Stimulated activated CD8-positive, alpha-beta memory T cell treated with anti-CD3 and anti-CD28 coated beads, Interleukin-4, amount 100 ng/mL, for 4 hours (primary cell): ENCODE results near the gene POT1.

Source experiments
- DNase-seq, 2 donors: peaks; one replicate each; pipeline ENCODE4 v3.0.0-alpha.2; 2020; ENCODE audit warnings: low read depth in 2 of 2, low spot score in 1 of 2

POT1 gene

DNA sequence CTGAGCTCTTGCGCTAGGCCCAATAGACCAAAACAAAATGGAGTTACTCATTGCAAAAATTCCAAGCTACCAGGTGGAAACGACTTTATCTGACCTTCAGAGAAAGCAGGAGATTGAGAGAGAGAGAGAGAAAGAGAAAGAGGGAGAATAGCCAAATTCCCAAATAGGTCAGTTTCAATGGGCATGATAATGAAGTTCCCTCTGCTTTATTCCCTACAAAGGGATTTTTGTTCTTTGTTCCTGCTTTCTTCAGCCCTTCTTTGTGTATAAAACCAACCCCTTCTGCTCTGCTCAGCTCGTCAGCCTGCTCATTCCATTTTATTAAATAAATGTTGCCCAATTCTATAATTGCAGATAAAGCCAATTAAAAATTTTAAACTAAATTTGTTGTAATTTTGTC lies 119.0 kb downstream of the POT1 start:
- DNase-seq, result no peak

DNA sequence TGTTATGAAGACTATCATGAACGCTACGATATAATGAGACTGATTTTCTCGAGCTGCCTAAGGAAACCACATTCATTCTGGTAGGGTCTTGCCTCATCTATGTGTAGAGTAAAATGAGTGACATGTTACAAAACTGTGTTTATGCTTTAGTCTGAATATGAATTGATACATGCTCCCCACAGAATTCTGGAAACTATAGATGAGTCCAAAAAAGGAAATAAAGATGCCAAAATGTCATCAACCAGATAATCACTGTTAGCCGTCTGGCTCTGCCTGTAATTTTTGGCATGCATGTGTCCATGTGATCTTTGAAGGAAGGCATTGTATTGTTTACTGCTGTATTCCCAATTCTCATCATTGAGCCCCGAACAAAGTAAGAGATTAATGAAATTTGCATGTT lies 121.4 kb downstream of the POT1 start:
- DNase-seq, result no peak

DNA sequence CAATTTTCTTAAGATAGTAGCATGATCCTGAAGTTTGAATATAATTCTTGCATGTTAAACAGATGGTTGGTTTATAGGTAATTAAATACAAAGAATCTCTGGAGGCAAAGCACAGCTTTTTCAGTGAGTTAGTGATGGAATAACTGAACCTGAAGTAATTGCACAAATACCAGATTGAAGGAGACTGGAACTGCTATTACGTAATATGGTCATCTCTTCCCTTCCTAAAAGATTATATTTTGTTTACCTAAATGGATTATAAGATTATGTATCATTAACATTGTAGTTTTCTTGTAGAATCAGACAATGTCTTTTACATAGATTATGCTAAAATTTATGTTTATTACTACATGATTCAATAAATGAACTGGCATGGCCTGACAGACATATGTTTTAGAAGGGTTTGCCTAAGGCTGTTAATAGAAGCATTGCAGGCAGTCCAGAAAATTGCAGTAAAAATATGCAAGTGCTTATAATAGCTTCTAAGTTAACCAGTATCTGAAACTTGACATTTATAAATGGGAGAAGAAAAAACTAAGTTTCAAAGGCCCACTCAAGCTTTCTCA lies 128.2 kb downstream of the POT1 start:
- DNase-seq, result no peak

DNA sequence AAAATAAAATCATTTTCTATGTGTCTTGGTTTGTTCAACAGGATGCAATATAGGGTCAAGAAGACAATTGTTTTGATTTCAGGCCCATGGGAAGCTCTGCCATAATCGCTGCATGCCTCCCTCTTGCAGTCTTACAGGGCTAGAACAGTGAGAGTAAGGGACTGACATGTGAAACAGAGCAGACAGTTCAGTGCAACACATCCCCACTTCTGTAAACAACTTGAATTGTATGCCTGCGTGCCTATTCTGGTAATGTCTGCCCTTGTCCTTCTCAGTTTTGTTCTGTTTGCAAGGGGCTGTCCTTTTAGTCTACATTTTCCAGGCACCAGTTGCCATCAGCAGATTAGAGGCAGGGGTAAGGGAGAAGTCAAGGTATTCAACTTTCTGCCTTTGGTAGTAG lies 129.2 kb downstream of the POT1 start:
- no peak for DNase-seq

DNA sequence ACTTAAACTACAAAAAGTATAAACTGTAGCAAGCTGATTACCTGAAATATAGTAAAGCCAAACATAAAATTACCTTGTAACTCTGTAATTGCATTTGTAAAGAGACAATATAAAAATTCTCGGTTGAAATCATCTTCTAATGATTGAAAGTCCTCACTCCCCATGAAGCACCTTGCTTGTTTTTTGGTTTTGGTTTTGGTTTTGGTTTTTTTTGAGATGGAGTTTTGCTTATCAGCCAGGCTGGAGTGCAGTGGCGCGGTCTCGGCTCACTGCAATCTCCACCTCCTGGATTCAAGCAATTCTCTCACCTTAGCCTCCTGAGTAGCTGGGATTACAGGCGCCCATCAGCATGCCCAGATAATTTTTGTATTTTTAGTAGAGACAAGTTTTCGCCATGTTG lies 130.2 kb downstream of the POT1 start:
- DNase-seq, result no peak

DNA sequence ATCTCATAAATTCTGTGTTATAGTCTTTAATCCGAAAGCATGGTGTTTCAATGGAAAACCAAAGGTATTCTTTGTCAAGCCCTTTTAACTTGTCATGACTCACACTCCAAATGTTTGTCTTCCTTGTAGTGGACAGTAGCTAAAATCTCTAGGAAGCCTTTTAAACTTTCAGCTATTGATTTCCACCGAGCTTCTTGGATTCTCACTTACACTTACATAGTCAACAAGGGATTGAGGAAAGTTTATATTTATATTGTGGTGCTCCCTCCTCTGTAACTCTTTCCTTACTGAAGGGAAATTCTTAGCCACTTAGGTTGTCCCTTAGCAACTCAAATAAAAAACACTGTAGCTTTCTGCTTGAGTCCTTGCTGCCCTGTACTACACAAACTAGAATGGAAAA lies 132.9 kb downstream of the POT1 start:
- no peak for DNase-seq

DNA sequence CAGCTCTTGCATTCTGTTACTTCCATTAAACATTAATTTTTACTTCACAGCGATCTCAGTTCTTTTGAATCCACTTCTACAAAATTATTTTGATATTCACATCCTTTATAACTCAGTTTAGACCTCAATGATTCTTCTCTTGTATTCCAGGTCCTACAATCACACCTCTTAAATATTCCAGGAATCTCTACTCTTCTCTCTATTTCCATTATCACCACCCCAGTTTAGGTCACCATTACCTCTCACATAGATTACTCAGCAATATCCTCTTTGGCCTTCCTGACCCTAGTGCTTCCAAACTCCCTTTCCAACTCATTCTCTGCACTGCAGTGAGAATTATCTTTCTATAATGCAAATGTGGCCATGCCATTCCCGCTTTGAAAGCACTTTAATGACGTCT lies 136.9 kb downstream of the POT1 start:
- DNase-seq, result no peak

DNA sequence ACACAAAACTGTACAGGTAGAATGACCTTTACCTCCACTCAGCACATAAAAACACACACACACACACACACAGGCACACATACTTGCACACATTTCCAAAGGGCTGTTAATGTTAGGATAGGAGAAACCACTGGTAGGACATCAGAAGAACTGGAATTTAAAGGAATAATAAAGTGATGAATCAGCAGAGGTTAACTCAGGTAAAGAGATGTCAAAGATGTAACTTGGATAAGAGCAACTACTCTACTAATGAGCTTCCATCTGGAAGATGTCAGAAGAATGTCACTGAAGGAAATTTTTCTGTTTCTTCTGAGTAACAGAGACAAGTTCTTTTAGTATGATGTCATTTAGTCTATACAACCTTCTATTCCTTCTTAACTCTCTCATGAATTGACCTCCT lies 137.6 kb downstream of the POT1 start:
- no peak for DNase-seq

DNA sequence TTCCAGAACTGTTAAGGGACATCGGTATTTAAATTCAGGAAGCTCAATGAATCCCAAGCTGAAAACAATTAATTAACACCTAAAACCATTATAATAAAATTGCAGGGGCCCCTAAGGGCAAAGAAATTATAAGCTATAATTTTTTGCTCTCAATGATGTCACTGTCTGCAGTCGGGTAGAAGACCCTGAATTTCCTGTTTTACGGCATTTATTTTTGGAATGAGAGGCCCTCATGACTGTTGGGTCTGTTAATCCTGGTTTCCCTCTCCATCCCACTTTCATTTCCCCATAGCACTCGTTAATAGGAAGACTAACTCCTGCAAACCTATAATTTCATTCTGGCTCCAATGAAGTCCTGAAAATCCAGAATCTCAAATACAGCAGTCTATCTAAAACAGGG lies 138.2 kb downstream of the POT1 start:
- DNase-seq, result no peak

DNA sequence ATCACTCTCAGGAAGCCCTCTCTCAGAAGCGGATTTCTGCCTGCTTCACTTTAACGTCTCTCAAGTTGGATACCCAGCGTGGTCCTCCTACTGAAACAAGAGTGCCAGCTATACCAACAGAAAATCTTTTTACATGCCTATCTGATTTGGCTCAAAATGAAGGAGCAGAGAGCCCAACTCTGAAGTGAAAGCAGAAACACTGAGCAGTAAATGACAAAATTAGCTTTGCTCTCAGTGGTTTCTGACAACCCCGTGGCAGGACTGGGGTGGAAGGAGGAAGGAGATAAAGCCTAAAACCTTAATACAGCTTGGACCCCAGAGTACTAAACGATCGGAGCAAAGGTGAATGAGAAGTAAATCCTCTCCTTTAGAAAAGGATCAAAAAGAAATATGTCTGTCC lies 139.0 kb downstream of the POT1 start:
- no peak for DNase-seq

DNA sequence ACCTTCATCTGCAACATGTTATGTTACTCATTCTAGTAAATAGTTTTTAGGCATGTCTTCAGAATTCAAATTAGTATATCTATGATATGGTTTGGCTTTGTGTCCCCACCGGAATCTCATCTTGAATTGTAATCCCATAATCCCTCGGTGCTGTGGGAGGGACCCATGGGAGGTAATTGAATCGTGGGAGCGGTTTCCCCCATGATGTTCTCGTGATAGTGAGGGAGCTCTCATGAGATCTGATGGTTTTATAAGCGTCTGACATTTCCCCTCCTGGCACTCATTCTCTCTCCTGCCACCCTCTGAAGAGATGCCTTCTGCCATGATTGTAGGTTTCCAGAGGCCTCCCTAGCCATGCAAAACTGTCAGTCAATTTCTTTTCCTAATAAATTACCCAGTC lies 143.6 kb downstream of the POT1 start:
- DNase-seq, result no peak

DNA sequence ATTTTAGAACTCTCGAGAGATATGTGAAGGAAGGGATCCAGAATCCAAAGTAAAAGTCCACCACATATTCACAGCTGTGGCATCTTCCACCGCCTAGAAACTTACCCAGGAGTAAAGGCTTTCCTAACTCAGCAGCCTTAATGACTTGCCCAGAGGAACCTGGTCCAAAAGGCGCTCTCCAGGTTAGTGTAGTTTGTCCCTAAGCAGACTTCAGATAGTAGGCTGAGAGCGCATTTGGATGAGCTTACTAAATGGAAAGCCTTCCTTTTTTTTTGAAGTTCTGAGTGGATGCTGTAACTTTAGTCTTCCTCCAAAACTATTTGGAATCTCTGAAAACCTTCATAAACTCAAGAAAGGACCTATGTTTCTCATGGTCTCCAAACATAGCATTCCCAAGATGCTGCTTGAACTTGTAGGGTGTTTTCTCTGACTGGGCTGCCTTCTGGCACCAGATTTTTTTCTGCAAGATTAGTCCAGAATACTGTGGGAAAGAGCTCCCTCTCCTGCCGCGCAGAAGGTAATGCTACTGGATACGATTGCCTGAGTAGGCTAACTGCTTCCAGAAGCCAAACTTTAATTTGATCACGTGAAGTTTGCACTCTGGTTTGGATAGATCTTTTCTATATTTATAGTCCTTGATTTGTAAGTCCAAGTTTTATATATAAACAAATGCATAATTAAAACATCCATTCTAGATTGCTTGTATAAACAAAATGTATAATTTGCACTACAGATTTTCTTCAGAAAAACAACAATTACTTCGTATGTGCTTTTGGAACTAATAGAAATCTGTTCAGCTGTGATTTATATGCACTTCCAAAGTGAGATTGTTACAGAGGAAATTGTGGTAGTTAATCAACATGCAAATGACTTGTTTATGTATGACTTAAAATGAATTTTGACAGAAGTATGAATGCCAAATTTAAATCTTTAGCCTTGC lies 144.5 kb downstream of the POT1 start:
- DNase-seq, result no peak

DNA sequence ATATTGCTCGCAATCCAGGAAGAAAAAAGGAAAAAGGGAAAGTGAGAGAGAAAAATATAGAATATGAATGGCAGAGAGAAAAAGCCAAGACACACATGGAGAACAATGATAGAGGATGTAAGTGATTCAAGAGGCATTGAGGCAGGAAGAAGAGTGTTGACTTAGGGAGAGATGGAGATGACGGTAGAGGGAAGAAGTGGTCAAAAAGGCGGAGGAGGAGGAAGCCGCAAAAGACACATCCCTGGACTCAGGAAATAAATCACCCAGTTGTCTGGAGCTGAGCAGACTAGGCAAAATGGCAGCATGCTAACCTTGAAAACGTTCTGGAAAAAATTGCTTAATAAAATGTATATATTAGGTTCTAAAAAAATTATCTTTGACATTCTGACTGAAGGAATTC lies 146.4 kb downstream of the POT1 start:
- DNase-seq, result no peak

DNA sequence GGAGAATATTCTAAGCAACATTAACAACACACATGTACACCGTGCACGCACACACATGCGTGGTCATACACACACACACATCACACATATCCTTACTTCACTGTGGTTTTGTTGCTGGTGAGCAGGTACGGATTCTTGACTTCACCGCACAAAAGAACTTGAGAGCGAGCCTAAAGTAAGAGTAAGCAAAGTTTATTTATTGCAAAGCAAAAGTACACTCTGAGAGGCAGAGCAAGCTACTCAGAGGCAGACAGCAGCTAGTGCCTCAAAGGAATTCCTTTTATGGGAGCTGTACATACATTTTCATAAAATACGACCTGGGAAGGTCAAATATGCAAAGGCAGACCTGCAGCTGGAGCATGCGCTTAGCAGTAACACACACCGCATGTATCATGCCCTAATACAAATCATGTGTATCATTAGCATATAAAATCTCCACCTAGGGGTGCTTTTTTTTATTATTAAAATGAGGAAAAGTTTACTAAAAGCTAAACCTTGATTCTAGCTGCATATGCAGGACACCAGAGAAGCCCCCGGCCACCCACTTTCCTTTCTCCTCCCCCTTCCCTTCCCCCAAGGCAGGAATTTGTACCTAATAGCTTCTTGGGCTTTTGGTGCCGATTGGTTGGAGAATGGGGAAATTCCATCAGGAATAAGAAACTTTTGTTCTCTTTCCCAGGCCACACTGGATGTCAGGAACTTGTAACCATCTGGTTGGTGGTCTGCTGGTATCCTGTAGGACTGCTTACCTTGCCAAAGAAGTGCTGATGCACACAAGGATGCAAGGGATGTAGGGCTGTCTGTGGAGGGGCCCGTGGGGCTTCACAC lies 147.5 kb downstream of the POT1 start:
- DNase-seq, result no peak

DNA sequence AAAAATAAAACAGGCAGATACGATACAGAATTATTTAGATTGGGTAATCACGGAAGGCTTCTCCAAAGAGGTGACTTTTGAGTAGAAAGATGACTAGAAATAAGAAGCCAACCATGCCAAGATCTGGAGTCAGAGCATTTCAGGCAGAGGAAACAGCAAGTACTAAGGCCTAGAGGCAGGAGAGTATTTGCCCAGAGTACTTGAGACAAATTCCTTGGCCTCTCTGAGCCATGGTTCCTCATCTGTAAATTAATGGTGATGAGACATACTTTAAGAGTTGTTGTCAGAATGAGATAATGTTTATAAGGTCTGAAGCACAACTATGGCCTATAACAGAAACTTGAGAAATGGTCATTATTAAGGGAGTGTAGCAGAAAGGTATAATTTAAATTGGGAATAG lies 148.2 kb downstream of the POT1 start:
- DNase-seq, result no peak

DNA sequence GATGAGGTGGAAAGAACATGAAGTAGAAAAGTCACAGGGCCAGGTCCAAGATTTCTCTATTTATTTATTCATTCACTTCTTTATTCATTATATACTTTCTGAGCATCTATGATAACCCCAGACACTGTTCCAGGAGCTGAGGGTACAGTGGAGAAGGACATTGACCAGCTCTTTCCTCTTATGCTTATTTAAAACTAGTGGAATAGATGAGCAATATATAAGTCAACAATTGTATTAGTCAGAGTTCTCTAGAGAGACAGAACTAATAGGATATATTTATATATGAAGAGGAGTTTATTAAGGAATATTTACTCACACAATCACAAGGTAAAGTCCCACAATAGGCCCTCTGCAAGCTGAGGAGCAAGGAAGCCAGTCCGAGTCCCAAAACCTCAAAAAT lies 149.0 kb downstream of the POT1 start:
- DNase-seq, result no peak

DNA sequence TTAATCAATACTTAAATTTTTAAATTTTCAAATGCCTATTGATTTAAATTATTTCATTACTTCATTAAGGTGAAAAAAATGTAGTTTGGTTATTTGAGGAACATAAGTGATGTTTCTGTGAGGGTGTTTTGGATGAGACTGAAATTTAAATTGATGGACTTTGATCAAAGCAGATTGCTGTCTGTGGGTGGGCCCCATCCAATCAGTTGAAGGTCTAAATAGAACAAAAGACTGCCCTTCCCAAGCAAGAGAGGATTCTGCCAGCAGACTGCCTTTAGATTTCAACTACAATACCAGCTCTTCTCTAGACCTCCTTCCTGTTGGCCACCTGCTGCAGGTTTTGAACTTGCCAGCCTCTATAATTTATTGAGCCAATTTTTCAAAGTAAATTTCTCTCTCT lies 149.6 kb downstream of the POT1 start:
- no peak for DNase-seq

DNA sequence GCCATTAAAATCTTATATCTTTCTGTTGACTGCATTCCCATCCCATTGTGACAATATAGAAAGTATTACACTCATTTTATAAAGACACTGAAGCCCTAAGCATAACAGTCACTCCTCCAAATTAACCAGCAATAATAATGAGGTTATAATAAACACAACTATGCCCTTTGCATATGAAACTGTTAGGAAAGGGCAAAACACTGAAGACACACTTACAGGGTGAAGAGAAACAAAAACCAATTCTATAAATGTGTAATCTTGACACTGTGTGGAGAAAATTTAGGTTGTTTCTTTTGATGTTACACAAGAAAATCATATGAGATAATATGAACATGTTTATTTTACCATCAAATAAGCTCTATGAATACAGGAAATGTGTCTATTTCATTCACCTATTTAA lies 150.0 kb downstream of the POT1 start:
- DNase-seq, result no peak

DNA sequence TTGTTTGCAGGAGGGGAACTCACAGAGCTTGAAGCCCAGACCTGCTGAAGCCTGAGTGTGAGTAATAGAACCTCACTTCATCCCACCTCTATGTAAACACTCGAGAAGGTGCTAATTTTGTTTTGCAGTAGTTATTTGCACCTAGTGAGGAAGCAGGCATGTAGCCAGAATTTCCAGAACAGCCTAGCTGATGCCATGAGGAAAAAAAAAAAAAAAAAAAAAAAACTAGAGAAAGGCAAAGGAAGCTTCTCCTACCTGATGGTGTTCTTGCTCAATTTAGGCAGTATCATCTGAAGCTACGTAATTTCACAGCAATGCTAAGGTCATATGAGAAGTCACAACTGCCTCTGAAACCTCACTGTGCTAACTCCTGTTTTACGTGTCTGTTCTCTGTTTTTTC lies 150.4 kb downstream of the POT1 start:
- DNase-seq, result no peak

DNA sequence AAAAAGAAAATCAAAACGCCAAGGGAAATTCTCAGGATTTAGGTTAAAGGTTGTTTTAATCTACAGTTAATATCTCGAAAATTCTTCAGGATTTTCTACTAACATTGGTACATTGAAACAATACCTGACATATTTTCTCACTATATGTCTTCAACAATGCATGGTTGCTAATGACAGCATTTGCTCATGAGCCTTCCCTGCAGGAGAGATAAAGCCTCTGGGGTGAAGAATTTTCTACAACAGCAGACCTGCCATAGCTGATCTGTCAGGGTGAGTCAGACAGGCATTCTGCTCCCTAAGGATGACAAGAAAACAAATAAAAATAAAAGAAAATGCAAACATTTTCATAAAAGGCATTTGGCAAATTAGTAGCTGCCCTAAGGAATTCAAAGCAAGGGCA lies 152.4 kb downstream of the POT1 start:
- DNase-seq, result no peak

DNA sequence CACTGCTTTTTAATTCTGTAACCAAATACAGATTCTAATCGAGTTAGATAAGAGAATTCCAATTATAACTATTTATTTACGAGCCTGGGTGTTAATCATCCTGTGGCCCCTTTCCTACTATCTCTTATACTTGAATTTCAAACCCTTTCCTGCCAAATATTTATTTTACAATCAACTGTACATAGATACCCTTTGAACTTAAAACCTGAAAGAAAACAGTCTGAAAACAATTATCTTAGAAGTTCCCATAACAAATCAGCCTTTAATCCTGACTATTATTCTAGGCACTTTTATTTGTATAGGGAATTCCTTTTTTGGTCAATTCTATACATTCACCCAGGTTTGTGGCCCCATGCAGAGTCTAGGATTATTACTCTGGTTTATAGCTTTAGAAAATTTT lies 153.5 kb downstream of the POT1 start:
- no peak for DNase-seq

DNA sequence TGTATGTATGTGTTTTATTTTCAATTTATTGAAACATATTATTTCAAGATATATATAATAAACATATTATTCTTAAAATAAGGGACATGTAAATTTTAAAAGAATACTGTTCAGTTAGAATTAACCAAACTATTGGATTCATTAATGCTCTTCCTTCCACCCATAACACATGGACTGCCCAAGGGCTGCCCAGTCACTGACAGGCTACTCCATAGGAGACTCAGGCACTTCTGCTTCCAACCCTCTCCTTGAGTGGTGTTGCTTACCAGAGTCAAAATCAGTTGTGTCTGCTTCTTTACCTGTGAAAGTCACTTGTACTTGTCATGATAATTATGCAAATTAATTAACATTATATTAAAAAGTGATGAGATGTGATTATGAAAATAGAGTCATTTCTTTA lies 154.2 kb downstream of the POT1 start:
- no peak for DNase-seq
